GM19463 (cell line): ENCODE data around the gene NOL8.

ENCODE experiments used
- ATAC-seq: cut with Tn5 transposase; IDR thresholded peaks from one replicate; pipeline ENCODE4 v1.9.1; 2021; ENCODE audit warnings: mild to moderate bottlenecking, moderate library complexity; ENCODE audit not compliant: unreplicated experiment

NOL8 gene

DNA sequence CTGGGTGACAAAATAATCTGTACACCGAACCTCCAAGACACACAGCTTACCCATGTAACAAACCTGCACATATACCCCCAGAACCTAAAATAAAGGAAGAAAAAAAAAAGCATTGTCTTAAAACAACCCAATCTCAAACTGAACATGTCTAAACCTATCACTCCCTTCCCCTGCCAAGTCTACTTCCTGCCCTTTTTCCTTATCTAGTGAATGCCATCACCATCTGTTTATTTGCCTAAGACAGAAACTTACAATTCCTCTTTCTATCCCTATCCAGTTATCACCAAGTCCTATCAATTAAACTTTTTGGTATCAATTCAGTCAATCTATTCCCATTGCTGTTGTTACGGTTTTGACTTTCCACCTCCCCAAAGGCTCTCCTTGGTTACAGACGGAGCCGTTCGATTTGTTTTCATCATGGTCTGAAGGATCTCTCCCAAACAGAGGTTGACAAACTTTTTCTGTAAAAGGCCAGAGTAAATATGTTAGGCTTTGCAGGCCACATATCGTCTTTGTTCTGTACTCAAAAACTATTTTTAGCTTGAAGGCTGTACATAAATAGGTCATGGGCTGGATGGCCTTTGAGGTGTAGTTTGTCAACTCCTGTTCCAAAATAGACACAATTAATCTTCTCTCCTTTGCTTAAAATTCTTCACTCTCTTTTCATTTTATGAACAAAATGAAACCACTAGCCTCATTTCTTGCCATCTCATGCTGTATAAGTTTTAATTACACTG, 12.1 kb downstream of the NOL8 start:
- no peak for ATAC-seq

DNA sequence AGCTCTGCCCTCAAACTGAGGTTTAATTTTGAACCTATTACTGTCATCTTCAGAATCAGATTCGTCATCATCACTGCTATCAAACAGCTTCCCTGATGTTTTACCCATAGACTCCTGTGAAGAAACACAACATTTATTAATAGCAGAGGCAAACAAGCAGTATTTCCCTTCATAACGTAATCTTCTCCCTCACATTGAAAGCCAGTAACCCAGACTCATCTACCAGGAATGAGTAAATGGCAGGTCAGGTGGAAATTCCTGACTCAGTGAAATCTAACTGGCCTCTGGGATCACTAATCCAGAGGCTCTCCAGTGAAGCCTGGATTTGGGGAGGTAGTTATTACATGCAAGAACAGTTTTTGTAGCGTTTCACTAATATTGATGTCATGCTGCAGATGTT, 14.6 kb downstream of the NOL8 start:
- no peak for ATAC-seq

DNA sequence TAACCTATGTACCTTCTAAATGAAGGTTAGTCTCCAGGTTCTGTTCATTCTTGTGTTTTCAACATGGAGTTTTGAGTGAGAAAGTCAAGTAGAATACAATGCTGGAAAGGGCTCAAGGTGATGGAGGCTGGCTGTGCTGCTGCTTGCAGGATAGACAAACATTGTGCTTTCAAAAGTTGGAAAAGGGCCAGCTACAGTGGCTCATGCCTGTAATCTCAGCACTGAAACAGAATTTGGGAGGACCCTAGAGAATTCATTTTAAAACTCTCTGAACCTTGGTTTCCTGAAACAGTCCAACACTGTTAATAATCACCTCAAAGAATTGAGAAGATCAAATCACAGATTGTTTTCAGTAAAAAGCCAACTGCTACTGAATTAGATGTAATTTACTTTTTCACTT, 16.3 kb downstream of the NOL8 start:
- ATAC-seq = no peak

GRCh38 chr9:92300936-92301335, 24.2 kb downstream of the NOL8 start:
- ATAC-seq = no peak

GRCh38 chr9:92299116-92299515, 26.0 kb downstream of the NOL8 start:
- ATAC-seq = peak; percentile 47

- ATAC-seq = no peak
Observed at GRCh38 chr9:92298036-92298435, 27.1 kb downstream of the NOL8 start.

DNA sequence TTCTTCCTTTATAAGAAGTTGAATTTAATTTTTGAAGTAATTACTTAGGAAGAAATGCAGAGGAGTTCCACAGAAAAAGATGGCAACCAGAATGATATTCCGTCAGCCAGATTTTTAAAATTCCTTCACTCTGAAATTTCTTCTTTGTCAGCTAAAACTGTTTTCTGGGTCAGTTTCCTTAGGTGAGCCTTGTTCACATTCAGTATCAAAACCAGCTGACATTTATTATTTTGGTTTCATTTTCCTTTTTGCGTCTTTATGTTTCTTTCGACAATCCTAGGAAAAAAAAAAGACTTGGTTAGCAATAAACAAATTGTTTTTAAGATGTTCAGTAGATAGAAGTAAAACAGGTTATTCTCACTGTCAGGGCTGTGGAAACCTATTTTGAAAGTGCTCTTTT, 27.5 kb downstream of the NOL8 start:
- no peak for ATAC-seq

- no peak for ATAC-seq
Observed at GRCh38 chr9:92295827-92296258, 29.3 kb downstream of the NOL8 start.

DNA sequence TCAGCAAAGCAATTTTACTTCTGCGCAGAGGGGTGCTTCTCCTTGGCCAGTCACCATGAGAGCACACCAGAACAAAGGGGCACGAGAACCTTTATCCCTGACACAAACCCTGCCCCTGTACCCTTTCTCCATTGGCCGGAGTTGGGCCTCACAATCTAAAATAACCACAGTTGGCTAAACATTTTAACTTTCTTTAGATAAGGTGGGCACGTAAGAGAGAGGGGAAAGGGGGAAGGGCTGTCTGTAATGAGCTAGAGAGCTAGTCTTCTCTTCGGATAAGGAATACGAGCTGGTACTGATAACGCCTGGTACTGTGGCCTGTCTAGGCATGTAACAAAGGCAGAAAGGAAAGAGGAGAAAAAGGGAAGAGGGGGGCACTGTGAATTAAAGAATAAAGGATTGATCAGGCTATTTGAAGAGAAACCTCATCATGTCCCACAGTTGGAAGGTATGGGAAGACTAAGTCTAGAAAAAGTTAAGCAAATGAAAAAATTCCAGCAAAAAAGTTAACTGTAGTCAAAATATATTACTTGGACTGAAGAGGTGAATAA, 29.8 kb downstream of the NOL8 start:
- no peak for ATAC-seq

DNA sequence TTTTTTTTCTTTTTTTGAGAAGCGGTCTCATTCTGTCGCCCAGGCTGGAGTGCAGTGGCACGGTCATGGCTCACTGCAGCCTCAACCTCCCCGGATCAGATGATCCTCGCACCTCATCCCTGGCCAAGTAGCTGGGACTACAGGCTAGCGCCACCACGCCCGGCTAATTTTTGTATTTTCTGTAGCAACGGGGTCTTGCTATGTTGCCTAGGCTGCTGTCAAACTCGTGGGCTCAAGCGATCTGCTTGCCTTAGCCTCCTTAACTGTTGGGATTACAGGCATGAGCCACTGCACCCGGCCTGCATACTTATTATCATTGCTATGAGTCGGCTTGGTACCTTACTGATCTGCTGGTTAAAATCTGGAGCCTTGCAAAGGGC, 30.9 kb downstream of the NOL8 start:
- ATAC-seq = no peak

DNA sequence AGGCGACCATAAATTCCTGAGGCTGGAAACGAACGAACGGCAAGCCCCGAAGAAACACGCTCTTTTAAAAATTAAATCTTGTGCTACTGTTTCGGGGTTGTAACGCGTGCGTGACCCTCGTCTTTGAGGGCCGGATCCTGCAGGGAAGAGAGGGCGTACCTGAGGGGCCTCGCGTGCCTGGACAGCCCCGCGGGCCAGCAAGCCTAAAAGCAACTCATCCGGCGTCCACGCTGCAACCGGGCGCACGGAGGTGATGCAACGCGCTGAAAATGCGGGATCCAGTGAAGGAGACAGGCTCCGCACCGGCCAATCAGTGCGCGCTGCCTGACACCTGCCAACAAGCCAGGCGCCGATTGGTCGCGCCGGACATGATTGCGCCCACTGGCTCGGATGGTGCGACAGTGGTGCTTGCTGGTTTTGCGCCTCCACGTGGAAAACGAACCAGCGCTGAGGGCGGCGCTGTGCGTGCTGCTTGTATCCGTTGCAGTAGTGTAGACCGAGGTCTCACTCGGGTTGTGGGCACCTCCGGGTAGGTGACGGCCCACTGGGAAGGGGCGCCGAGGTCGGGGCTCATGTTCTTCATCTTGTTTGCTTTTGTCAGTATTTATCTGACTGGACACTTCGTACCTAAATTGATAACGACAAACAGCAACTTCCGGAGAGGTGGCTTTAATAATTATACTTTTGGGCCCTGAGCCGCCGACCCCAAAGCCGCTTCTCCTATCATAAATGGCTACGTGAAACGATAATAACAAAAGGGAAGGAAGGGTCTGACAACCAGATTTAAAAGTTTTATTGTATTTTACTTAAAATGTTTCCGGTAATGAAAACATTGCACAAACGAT, 31.5 kb downstream of the NOL8 start, which contains the start of gene IARS1:
IARS1 (minus strand) TSS at position 246 of the 845 bp plus-strand sequence. CDS start 4,278 bp downstream, outside the sequence.
- peak; percentile 97 for ATAC-seq

- ATAC-seq = no peak
Observed at GRCh38 chr9:92293075-92293354, 32.1 kb downstream of the NOL8 start.

DNA sequence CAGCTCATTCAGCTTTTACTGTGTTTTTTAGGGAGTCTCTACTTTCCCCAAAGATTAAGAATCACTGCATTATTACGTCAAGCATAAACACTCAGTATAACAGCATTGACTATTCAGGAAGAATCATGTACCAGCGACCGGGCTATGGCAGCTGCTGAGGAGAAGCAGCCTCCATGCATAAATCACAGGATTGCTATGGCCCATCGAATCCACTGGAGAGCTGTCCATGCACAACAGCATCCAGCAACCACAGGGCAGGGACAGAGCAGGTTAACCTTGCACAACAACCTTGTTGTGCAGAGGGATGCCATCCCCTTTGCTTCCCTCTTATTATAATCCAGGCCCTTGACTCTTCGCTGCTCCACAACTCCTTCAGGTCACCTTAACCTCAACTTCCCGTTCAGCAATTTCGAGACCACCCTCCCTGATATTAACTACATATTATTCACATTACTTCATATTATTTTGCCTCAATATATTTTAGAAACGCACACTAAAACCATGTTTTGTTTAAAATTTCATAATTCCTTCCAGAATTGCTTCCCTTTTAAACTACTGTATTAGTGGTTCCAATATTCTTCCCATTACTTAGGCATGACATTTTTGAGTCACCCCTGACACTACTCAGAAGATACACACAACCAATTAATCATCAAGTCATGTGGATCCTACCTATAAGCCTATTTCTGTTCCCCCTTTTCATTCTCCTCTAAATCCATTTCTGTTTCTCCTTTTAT, 32.6 kb downstream of the NOL8 start:
- ATAC-seq = no peak

DNA sequence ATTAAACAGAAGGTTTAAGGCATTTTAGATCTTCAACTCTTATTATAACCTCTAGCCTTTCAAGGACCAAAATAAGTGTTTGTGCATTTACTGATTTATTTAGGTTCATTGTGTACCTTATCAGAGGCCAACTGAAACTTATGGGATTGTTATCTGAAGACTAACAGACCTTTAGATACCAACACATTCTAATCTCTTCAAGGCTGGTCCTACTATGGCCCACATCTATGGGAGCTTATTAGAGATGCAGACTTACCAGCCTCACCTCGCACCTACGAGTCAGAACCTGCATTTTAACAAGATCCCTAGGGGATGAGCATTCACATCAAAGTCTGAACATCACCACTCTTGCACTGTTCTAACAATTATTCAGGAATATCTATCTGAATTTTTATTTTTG, 33.6 kb downstream of the NOL8 start:
- ATAC-seq = no peak

DNA sequence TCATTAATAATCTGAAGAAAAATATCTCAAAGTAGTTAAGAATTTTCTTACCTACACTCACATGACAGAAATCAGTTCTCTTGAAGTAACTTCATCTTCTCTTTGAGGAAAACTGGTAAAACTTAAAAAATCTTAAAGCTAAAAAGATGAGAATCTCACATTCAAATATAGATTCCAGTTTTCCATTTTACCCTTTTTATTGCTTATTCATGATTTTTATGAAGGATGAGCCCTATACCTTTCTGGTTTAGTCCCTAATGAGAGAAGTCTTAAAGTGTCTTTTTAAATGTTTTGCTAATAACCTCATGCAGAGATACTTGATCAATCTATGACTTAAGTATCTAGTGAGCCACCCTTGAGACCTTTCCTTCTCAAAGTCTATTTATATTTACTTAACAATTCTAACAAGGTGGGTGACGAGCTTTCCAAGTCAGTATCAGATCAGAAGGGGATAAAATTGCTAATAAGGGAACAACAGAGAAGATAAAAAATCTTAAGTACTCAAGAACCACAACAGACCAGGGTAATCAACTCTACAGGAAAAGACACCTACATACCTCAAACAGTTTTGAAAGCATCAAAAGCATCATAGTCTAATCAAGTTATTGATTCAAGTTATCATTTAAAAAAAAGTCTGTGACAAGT, 34.2 kb downstream of the NOL8 start:
- no peak for ATAC-seq

DNA sequence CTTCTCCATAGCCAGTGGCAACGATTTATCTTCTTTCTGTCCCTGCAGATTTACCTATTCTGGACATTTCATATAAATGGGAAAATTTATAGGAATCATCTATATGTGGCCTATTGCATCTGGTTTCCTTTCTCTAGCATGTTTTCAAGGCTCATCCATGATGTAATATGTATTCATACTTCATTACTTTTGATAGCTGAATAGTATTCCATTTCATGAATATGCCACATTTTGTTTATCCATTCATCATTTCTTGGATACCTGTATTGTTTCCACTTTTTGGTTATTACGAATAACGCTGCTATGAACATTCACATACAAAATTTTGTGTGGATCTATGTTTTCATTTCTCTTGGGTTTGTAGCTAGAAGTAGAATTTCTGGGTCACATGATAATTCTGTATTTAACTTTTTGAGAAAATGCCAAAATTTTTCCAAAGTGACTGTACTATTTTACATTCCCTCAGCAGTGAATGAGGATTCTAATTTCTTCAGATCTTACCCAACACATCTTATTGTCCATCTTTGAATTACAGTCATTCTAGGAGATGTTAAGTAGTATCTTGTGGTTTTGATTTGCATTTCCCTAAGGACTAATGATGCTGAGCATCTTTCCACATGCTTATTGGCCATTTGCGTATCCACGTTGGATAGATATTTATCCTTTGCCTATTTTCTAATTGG, 35.3 kb downstream of the NOL8 start:
- ATAC-seq = no peak

DNA sequence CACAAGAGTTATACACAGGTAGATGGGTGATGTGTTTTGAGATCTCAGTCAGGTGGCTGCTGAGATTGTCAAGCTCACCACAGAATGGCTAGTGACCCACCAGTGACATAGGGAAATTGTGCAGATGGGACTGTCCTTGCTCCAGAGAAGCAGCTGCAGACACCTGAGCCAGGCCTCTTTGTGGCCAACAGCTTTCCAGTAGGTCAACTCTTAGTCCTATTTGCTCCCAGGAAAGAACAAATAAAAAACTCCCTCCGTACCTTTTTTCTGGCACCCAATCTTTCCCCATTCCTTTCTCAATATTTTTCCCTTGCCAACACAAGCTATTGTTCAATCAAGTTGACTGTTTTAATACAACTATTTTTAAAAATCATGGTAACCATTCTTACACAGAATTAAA, 45.8 kb downstream of the NOL8 start:
- no peak for ATAC-seq

- no peak for ATAC-seq
Observed at GRCh38 chr9:92278110-92278509, 47.0 kb downstream of the NOL8 start.

DNA sequence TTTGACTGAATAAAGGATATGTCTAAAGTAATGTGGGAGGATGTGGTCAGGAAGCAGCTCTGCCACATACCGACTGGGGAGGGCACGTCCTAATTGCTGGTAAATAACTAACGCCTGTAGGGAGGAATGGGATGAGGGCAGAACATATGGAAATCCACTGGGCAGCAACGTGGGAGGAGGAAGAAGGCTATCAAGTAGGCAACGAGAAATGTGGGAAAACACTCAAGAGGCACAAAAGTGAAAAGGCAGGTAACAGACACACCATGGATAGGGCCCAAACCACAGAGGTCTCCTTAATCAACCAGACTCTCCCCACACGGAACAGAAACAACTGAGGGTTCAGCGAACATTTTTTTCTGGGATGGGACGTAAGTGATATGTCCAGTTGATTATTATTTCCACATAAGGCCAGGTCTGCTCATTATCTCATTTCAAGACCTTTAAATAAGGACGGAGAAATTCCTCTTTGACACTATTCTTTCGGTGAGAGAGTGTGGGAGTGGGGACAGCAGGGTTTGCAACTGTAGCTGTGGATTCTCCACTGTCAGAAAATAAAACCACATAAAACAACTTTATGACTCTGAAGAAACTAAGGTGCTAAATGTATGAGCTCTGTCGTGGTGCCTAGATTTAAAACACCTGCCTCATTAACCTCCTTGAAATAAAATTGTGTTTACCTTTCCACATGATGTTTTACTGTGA, 48.7 kb downstream of the NOL8 start:
- no peak for ATAC-seq

DNA sequence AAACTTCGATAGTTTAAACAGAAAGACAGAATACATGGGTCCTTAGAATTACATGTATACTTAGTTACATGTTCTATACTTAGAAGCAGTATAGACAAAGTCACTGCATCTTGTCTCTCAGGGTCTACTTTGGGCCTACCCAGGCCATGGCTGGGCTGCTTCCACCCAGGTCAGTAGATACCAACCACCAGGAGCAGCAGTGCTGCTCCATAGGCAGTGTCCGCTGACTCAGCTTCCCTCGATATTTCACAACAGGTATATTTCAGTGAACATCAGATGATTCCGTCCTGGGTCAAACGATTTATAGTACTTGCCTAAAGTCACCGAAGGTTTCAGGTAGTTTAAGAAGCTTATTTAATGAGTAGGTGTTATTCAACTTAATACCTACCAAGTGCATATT, 49.6 kb downstream of the NOL8 start:
- ATAC-seq = no peak
